Right cardiac atrium (tissue), 5 donors: ENCODE measurements around the gene KITLG. TPM values are rescaled to one million over a fixed set of nuclear protein-coding genes. Genes with fewer than 3 reads are reported as not detected.
"Not testable (repeated sequence)": the region's sequence is repeated elsewhere in the genome, so short reads cannot be mapped to it uniquely, and the experiment has no call there.

Source experiments
- ATAC-seq, 2 donors: fragments of 200-7000 bp; cut with Tn5 transposase; one replicate each; pipeline versions ENCODE4 v1.8.0 to v1.9.1; 2020; ENCODE audit warnings: moderate library complexity in 2 of 2, mild to moderate bottlenecking in 1 of 2
- DNase-seq, 3 donors: peaks; one replicate each; pipeline ENCODE4 v3.0.0-alpha.2; 2020
- H3K27ac ChIP-seq: one replicate; pipeline ENCODE4 v1.5.1; 2013; ENCODE audit warnings: mild to moderate bottlenecking, low read length, control low read depth, moderate library complexity
- H3K27me3 ChIP-seq: one replicate; pipeline ENCODE4 v1.6.1; 2013; ENCODE audit not compliant: control insufficient read depth, insufficient read depth
- H3K4me1 ChIP-seq: one replicate; pipeline ENCODE4 v1.6.1; 2013; ENCODE audit warnings: low read length; ENCODE audit not compliant: control insufficient read depth, insufficient read depth
- H3K4me3 ChIP-seq: one replicate; pipeline ENCODE4 v1.5.1; 2013; ENCODE audit warnings: low read length, control low read depth
- H3K9me3 ChIP-seq: one replicate; pipeline ENCODE4 v1.6.1; 2013; ENCODE audit warnings: low read length; ENCODE audit not compliant: control insufficient read depth
- WGBS: extraction: QIAGEN DNeasy Blood & Tissue Kit; methylation state at CpG from one replicate; pipeline ENCODE4 v1.1.7; 2013; 5-methylcytosine and 5-hydroxymethylcytosine counted together
- intact Hi-C, 4 donors: fragments of 100-400 bp; cut with DNase I; formaldehyde crosslinking; loops; one replicate each; pipeline versions ENCODE4 v1.11.0 to v1.14.0; 2022 to 2023
- polyA plus RNA-seq: library from polyadenylated mRNA; stranded (reverse); fragments of 200-250 nt; gene quantifications from one replicate; pipeline ENCODE4 v1.2.3, GENCODE V29; 2013
- total RNA-seq, 4 donors: library from RNA; stranded (reverse); fragmentation: NEBNext Ultra II Directional; extraction: Animal tissue kit (Norgen Biotek cat#: 25700); gene quantifications; one replicate each; pipeline ENCODE4 v1.2.1, GENCODE V29; 2021
- donor health status: healthy with polysubstance abuse.
- donor health status: DM: no; HTN: yes; CAD: no.
- donor health status: DM: no; HTN: no; CAD: no.
- donor health status: DM: no; HTN: yes; CAD: no; lungs with severe emphysema.
- donor health status: DM: yes; HTN: yes; CAD: no.

KITLG gene
- total and polyA plus RNA-seq, 5 donors, result 3.3 to 8.0 (median 7.3) TPM

DNA sequence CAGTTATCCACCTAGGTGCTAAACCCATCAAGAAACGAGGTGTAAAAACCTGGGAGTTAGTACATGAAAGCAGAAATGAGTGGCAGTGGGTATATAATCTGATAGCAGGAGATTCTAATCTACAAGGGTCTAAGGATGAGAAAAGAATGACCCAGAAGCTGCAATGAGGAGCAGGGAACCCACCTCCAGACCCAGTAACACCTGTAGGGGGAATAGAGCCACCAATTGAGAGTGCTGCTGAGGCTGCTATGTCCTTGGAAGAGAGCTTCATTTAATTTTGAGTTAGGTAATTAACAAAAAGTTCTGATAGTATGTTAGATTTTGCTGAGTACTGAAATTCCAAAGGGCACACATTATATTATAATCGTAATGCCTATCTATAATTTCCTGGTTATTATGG, 89.8 kb downstream of the KITLG start:
- intact Hi-C loops, result no loop called here
- WGBS, result 92% methylated on average over 2 of the region's 2 CpGs
- ATAC-seq, result no peak

GRCh38 chr12:88472775-88473174, 107.5 kb downstream of the KITLG start:
- Histone ChIP-seq H3K27ac (no peak overlapping the region), H3K27me3 (no peaks in the 10 kb centered on the region), H3K4me1 (no peaks in the 10 kb centered on the region), H3K9me3 (no peaks in the 10 kb centered on the region), H3K4me3 (no peak overlapping the region)
- no peak for DNase-seq
- 88% methylated on average over 3 of the region's 3 CpGs for WGBS
- ATAC-seq, result no peak
- intact Hi-C loops, result no loop called here

More for the DNA sequence above, 89.8 kb downstream of the KITLG start:
- Histone ChIP-seq H3K9me3 (no peaks in the 10 kb centered on the region), H3K27me3 (no peaks in the 10 kb centered on the region), H3K4me1 (no peaks in the 10 kb centered on the region), H3K4me3 (no peak overlapping the region), H3K27ac (no peak overlapping the region)
- DNase-seq, result no peak

GRCh38 chr12:88472248-88472647, 108.0 kb downstream of the KITLG start:
- 90% methylated on average over 2 of the region's 2 CpGs for WGBS
- Histone ChIP-seq H3K27ac (no peak overlapping the region), H3K27me3 (no peaks in the 10 kb centered on the region), H3K4me3 (no peak overlapping the region), H3K9me3 (no peaks in the 10 kb centered on the region), H3K4me1 (no peaks in the 10 kb centered on the region)
- intact Hi-C loops, result no loop called here
- DNase-seq (no peak), ATAC-seq (no peak)

DNA sequence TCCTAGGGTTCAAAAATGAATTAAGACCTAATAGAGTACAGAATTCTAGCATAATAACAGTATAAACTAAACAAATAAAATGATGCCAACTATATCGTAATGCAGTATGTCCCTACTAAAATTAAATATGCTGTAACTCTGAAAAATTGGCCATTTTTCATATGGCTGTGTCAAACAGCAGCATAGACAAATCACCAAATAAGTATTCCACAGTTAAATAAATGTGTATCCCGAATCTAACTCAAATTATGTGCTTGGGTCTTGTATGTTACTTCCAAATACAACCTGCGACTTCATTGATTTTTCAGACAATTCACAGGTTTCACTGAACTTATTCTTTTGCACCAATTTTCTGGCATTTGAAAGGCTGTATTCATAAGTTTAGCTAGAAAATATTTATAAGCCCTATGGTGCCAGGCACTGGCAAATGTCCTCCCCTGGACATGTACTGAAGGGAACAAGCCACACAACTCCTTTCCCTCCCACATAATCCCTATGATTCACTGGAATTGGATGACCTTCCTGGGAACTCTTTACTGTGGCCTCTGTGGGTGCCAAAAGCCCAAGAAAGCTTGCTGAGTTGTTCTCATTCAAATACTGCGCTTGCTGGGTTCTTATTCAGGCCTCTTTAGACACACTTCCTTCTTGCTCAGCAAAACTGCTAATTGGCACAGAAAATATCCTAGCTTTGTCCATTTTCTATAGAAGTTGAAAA, 108.8 kb downstream of the KITLG start:
- no peaks in the 10 kb centered on the region for H3K27me3 ChIP-seq
- WGBS, result 71% methylated on average over 4 of the region's 4 CpGs
- H3K4me3 ChIP-seq, result no peak overlapping the region
- ATAC-seq (peak; percentile 77 to 87), DNase-seq (peak in 2 of 3 donors; percentile 39 to 57)
- H3K4me1 ChIP-seq, result no peaks in the 10 kb centered on the region
- H3K9me3 ChIP-seq, result no peaks in the 10 kb centered on the region
- intact Hi-C loops, result no loop called here
- H3K27ac ChIP-seq, result no peak overlapping the region

GRCh38 chr12:88469154-88469553, 111.1 kb downstream of the KITLG start:
- no peak for DNase-seq
- 36% methylated on average over 1 of the region's 1 CpG for WGBS
- Histone ChIP-seq H3K9me3 (no peaks in the 10 kb centered on the region), H3K27me3 (no peaks in the 10 kb centered on the region), H3K27ac (no peak overlapping the region), H3K4me3 (no peak overlapping the region), H3K4me1 (no peaks in the 10 kb centered on the region)
- ATAC-seq, result no peak
- intact Hi-C loops, result no loop called here

DNA sequence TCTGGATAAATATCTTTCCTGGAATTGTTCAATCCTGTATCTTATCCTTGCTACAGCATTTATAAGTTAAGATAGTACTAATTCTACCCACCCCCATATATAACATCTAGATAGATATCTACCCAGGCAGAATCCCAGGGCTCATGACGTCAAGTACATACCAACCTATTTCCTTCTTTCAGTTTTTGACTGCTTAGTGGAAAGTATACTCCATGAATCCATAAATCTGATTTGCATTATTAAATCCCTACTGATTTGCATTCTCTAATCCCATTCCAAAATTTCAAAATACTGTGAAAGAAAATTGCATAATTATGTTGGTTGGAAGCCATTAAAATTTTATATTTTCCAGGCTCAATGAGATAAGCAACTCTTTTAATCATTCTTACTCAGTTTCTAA, 111.7 kb downstream of the KITLG start:
- DNase-seq, result no peak
- intact Hi-C loops, result no loop called here
- H3K9me3 ChIP-seq, result no peaks in the 10 kb centered on the region

GRCh38 chr12:88466708-88467107, 113.6 kb downstream of the KITLG start:
- H3K4me1 ChIP-seq, H3K9me3 ChIP-seq, intact Hi-C loops, H3K27me3 ChIP-seq, H3K27ac ChIP-seq, H3K4me3 ChIP-seq, DNase-seq, ATAC-seq: not testable (repeated sequence)
- 96% methylated on average over 10 of the region's 10 CpGs for WGBS

More for the DNA sequence above, 111.7 kb downstream of the KITLG start:
- H3K4me3 ChIP-seq, result no peak overlapping the region
- ATAC-seq, result no peak
- H3K4me1 ChIP-seq, result no peaks in the 10 kb centered on the region
- no peaks in the 10 kb centered on the region for H3K27me3 ChIP-seq
- WGBS, result 49% methylated on average over 1 of the region's 1 CpG
- no peak overlapping the region for H3K27ac ChIP-seq

DNA sequence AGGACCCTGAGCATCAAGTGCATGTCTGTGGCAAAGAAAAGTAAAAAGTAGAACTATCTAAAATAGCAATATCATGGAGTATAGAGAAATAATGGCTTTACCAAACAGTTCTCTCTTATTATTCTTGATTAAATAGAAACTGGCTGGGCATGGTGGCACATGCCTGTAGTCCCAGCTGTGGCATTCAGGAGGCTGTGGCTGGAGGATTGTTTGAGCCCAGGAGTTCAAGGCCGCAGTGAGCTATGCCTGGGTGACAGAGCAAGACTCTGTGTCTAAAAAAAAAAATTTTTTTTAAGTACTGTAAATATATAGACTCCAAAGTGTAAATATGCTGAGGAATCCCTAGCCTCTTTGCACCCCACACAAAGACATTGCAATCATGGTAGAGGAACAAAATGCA, 121.9 kb downstream of the KITLG start:
- no peak for ATAC-seq
- WGBS, result 96% methylated on average over 1 of the region's 1 CpG
- H3K9me3 ChIP-seq, result no peaks in the 10 kb centered on the region

GRCh38 chr12:88453323-88453722, 126.9 kb downstream of the KITLG start:
- Histone ChIP-seq H3K27me3 (no peaks in the 10 kb centered on the region), H3K9me3 (no peaks in the 10 kb centered on the region), H3K27ac (no peak overlapping the region), H3K4me1 (no peaks in the 10 kb centered on the region), H3K4me3 (no peak overlapping the region)
- DNase-seq (no peak), ATAC-seq (no peak)
- intact Hi-C loops, result no loop called here

More for the DNA sequence above, 121.9 kb downstream of the KITLG start:
- H3K4me1 ChIP-seq, result no peaks in the 10 kb centered on the region
- DNase-seq, result no peak
- H3K4me3 ChIP-seq, result no peak overlapping the region
- no peak overlapping the region for H3K27ac ChIP-seq
- intact Hi-C loops, result no loop called here
- no peaks in the 10 kb centered on the region for H3K27me3 ChIP-seq

DNA sequence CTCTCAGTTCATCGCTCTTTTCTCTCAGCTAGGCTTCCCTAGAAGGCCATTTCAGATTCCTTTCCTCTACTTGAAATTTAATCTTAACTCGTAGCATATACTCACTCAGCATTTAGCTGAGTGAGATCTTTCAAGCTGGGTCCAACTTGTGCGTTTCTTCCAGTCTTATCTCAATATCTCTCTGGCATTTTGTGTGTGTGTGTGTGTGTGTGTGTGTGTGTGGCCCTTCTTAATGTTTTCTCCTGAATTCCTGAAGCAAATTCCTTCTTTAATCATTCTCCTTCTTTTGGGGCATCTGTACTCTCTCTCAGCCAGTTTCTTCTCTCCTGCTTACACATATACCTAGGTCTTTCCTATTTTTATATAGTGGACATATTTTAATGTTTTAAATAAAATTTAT, 129.1 kb downstream of the KITLG start:
- no peaks in the 10 kb centered on the region for H3K4me1 ChIP-seq
- no peak for ATAC-seq
- H3K4me3 ChIP-seq, result no peak overlapping the region
- H3K9me3 ChIP-seq, result no peaks in the 10 kb centered on the region
- intact Hi-C loops, result no loop called here
- H3K27ac ChIP-seq, result no peak overlapping the region
- no peaks in the 10 kb centered on the region for H3K27me3 ChIP-seq
- WGBS, result 79% methylated on average over 3 of the region's 3 CpGs
- no peak for DNase-seq

- H3K4me3 ChIP-seq, result no peak overlapping the region
- intact Hi-C loops, result no loop called here
- no peaks in the 10 kb centered on the region for H3K9me3 ChIP-seq
- no peaks in the 10 kb centered on the region for H3K27me3 ChIP-seq
- no peaks in the 10 kb centered on the region for H3K4me1 ChIP-seq
- DNase-seq (no peak), ATAC-seq (no peak)
- WGBS, result 94% methylated on average over 1 of the region's 1 CpG
- no peak overlapping the region for H3K27ac ChIP-seq
Measured at GRCh38 chr12:88450136-88450535, 130.1 kb downstream of the KITLG start.
